Measurements from ENCODE around the gene HIRIP3. TPM values are rescaled to one million over a fixed set of nuclear protein-coding genes. Genes with fewer than 3 reads are reported as not detected.
A peak's percentile ranks its signal among the peaks of the same experiment; 100 is the strongest.

HIRIP3 gene
- total RNA-seq, 1 donor from 2014 or later, result 20.9 TPM

DNA sequence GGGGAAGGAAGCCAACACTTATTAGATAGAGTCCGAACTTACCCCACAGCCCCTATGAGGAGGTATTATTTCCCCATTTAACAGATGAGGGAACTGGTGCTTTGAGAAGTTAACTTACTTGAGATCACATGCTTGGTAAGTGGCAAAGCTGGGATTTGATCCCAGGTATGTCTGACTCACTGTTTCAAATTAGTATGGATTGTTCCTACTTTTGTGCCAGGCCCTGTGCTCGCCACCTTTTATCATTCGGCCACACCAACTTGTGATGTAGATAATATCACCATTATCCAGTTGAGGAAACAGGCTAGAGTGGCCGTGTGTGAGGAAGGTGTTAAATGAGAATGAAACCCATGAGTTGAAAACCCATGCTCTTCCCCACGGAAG lies 10.7 kb downstream of the HIRIP3 start:
- H3K36me3 Mint-ChIP-seq, result peaks cover 11% of the 10 kb centered on the region

DNA sequence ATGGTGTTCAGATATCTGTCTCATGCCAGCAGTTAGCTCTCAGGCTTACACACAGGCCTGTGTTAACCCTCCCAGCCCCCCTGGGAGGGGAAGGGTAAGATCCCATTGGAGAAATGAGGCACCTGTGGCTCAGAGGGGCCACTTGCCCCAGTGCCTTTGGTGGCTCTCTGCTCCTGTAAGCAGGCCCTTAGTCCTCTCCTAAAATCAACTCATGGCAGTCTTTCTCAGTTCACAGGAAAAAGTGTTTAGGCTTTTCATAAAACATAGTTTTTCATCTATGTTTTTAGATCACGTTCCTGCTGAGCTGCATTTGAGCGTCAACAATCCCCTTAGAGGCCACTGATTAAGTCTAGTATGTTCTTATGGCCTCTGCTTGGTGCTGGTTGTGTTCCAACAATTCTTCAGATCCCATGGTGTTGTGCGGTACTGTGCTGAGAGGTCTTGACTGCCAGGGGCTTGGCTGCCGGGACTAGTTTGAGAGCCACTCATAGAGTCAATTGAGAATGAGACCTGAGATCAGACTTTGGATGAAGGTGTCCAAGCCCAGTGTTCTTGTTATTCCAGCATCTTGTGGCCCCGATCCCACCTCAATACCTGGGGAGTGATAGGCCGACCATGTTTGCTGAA lies 11.2 kb downstream of the HIRIP3 start:
- H3K4me1 Mint-ChIP-seq (ENCODE audit: unreplicated experiment), result no peaks in the 10 kb centered on the region
- no peaks in the 10 kb centered on the region for H3K27me3 Mint-ChIP-seq
- no peaks in the 10 kb centered on the region for H3K9me3 Mint-ChIP-seq
- TF ChIP-seq, protein P1, sequence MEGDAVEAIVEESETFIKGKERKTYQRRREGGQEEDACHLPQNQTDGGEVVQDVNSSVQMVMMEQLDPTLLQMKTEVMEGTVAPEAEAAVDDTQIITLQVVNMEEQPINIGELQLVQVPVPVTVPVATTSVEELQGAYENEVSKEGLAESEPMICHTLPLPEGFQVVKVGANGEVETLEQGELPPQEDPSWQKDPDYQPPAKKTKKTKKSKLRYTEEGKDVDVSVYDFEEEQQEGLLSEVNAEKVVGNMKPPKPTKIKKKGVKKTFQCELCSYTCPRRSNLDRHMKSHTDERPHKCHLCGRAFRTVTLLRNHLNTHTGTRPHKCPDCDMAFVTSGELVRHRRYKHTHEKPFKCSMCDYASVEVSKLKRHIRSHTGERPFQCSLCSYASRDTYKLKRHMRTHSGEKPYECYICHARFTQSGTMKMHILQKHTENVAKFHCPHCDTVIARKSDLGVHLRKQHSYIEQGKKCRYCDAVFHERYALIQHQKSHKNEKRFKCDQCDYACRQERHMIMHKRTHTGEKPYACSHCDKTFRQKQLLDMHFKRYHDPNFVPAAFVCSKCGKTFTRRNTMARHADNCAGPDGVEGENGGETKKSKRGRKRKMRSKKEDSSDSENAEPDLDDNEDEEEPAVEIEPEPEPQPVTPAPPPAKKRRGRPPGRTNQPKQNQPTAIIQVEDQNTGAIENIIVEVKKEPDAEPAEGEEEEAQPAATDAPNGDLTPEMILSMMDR (conservative IDR thresholded peaks at IDR 0.05), result no peak
- DNase-seq (ENCODE audit: extremely low spot score, unreplicated experiment), result no peak
- H3K27ac Mint-ChIP-seq, result no peak overlapping the region
- H3K4me3 Mint-ChIP-seq, result no peak overlapping the region
- H3K36me3 Mint-ChIP-seq, result peaks cover 7% of the 10 kb centered on the region

More for the DNA sequence above, 10.7 kb downstream of the HIRIP3 start:
- no peaks in the 10 kb centered on the region for H3K9me3 Mint-ChIP-seq
- TF ChIP-seq, protein P1 (conservative IDR thresholded peaks at IDR 0.05), result no peak
- H3K27ac Mint-ChIP-seq, result no peak overlapping the region
- no peak overlapping the region for H3K4me3 Mint-ChIP-seq
- no peaks in the 10 kb centered on the region for H3K27me3 Mint-ChIP-seq
- H3K4me1 Mint-ChIP-seq (ENCODE audit: unreplicated experiment), result no peaks in the 10 kb centered on the region
- DNase-seq (ENCODE audit: extremely low spot score, unreplicated experiment), result no peak

DNA sequence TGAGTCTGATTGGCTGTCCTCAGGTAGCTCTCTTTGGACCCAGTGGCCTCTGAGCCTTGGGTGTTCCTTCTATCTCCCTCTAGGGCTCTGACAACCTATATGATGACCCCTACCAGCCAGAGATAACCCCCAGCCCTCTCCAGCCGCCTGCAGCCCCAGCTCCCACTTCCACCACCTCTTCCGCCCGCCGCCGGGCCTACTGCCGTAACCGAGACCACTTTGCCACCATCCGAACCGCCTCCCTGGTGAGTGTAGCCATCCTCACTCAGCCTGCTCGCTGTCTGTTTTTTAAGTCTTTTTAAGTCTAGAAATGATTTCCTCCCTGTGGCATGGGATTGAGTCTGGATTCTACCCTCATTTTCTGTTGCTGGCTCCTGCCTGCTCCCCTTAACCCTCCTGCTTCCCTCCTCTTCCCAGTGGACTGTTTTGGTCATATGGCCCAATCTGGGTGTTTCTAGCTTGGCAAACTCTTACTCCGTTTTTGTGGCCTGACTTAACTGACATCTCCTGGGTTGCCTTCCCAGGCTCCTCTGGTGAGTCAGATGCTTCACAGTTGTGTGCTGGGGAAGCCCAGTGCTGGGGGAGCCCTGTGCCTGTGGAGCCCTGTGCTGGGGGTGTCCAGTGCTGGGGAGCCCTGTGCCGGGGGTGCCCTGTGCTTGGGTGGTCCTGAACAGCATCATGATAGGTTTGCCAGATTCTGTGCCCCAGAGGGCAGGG lies 11.8 kb downstream of the HIRIP3 start:
- H3K4me3 Mint-ChIP-seq, result no peak overlapping the region
- H3K27me3 Mint-ChIP-seq, result no peaks in the 10 kb centered on the region
- peaks cover 7% of the 10 kb centered on the region for H3K36me3 Mint-ChIP-seq
- TF ChIP-seq, protein P1 (conservative IDR thresholded peaks at IDR 0.05), result no peak
- H3K27ac Mint-ChIP-seq, result no peak overlapping the region
- H3K9me3 Mint-ChIP-seq, result no peaks in the 10 kb centered on the region
- no peaks in the 10 kb centered on the region for H3K4me1 Mint-ChIP-seq (ENCODE audit: unreplicated experiment)
- DNase-seq (ENCODE audit: extremely low spot score, unreplicated experiment), result no peak

DNA sequence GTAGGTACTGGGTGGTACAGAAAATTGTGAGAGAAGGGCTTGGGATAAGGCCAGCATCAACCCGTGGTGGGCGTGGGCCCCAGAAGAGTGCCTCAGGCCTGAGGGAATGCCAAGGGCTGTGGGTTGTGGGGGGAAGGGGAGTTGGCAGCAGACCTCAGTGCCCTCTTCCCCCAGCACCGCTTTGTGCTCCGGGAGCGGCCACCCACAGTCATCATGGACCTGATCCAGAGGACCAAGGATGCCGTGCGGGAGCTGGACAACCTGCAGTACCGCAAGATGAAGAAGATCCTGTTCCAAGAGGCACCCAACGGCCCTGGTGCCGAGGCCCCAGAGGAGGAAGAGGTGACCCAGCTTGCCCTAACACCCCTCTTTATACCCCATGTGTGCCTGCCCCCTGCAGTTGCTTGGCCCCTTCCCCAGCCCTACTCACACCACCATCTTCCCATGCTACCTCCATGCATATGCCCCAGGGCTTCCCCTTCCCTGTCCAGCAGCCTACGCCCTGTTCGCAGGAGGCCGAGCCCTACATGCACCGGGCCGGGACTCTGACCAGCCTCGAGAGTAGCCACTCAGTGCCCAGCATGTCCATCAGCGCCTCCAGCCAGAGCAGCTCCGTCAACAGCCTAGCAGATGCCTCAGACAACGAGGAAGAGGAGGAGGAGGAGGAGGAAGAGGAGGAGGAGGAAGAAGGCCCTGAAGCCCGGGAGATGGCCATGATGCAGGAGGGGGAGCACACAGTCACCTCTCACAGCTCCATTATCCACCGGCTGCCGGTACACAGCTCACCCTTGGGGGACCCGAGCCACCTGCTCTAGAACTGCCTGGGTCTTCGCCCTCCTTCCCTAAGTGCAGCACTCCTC lies 12.6 kb downstream of the HIRIP3 start:
- TF ChIP-seq, protein P1 (conservative IDR thresholded peaks at IDR 0.05), result no peak
- no peaks in the 10 kb centered on the region for H3K9me3 Mint-ChIP-seq
- H3K4me1 Mint-ChIP-seq (ENCODE audit: unreplicated experiment), result no peaks in the 10 kb centered on the region
- DNase-seq (ENCODE audit: extremely low spot score, unreplicated experiment), result no peak
- no peak overlapping the region for H3K27ac Mint-ChIP-seq
- no peak overlapping the region for H3K4me3 Mint-ChIP-seq
- H3K36me3 Mint-ChIP-seq, result peaks cover 7% of the 10 kb centered on the region
- no peaks in the 10 kb centered on the region for H3K27me3 Mint-ChIP-seq

DNA sequence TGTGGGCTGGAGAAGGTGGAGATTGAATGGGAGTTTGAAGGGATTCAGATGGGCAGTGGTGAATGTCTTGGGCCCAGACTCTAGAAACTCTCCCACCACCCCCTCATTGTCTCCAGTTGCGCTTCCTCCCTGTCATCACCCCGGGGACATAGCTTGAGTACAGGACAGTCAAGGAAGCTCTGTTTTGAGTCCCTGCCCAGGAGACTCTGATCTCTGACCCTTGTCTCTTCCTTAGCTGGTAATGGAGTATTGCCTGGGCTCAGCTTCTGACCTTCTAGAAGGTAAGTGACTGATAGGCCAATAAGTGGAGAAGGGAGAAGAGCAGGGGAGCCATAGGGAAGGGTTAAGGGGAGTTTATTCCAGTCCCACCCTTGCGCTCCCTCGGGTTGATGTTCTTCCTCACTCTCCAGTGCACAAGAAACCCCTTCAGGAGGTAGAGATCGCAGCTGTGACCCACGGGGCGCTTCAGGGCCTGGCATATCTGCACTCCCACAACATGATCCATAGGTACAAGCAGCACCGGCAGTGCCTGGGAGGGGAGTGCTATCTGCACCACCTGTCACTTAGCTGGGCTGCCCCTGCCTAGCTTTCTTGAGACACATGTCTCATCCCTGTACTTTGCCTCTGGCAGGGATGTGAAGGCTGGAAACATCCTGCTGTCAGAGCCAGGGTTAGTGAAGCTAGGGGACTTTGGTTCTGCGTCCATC lies 16.7 kb downstream of the HIRIP3 start:
- H3K9me3 Mint-ChIP-seq, result no peaks in the 10 kb centered on the region

More for the DNA sequence above, 16.7 kb downstream of the HIRIP3 start:
- peak overlapping the region; percentile 22 for H3K4me3 Mint-ChIP-seq
- no peak for DNase-seq (ENCODE audit: extremely low spot score, unreplicated experiment)
- TF ChIP-seq, protein P1 (conservative IDR thresholded peaks at IDR 0.05), result no peak
- no peaks in the 10 kb centered on the region for H3K27me3 Mint-ChIP-seq
- H3K36me3 Mint-ChIP-seq, result peaks cover 10% of the 10 kb centered on the region
- peaks cover 25% of the 10 kb centered on the region for H3K4me1 Mint-ChIP-seq (ENCODE audit: unreplicated experiment)
- no peak overlapping the region for H3K27ac Mint-ChIP-seq
